H9 (cell line): ENCODE results near the gene TTBK1. TPM values are rescaled to one million over a fixed set of nuclear protein-coding genes. Genes with fewer than 3 reads are reported as not detected.

ENCODE experiments used
- DNase-seq: peaks from one replicate; pipeline ENCODE4 v3.0.0-alpha.2; 2017
- H2AFZ ChIP-seq: one replicate; pipeline ENCODE4 v1.6.1; 2013; ENCODE audit warnings: mild to moderate bottlenecking, low read length, control low read depth, moderate library complexity
- H2AK5ac ChIP-seq: 2 replicates; pipeline ENCODE4 v1.6.1; 2013; ENCODE audit warnings: low read length, control low read depth, mixed read lengths; ENCODE audit not compliant: insufficient read length
- H2BK120ac ChIP-seq: one replicate; pipeline ENCODE4 v1.6.1; 2013; ENCODE audit warnings: low read depth, mild to moderate bottlenecking, low read length, control low read depth, inconsistent platforms; ENCODE audit not compliant: poor library complexity, severe bottlenecking
- H2BK12ac ChIP-seq: 2 replicates; pipeline ENCODE4 v1.6.1; 2013; ENCODE audit warnings: low read length, control low read depth, mixed read lengths, low read depth; ENCODE audit not compliant: insufficient read length
- H2BK15ac ChIP-seq: 2 replicates; pipeline ENCODE4 v1.6.1; 2013; ENCODE audit warnings: low read depth, low read length, control low read depth
- H2BK20ac ChIP-seq: one replicate; pipeline ENCODE4 v1.6.1; 2013; ENCODE audit warnings: low read depth, mild to moderate bottlenecking, low read length, control low read depth, inconsistent platforms; ENCODE audit not compliant: poor library complexity, severe bottlenecking
- H2BK5ac ChIP-seq: 2 replicates; pipeline ENCODE4 v1.6.1; 2013; ENCODE audit warnings: low read length, control low read depth, mixed read lengths; ENCODE audit not compliant: insufficient read length
- H3K14ac ChIP-seq: 2 replicates; pipeline ENCODE4 v1.6.1; 2013; ENCODE audit warnings: low read length, control low read depth; ENCODE audit not compliant: insufficient read depth
- H3K18ac ChIP-seq: 2 replicates; pipeline ENCODE4 v1.6.1; 2013; ENCODE audit warnings: low read depth, mild to moderate bottlenecking, mixed read lengths, low read length, control low read depth; ENCODE audit not compliant: insufficient read length
- H3K23ac ChIP-seq: 2 replicates; pipeline ENCODE4 v1.6.1; 2013; ENCODE audit warnings: low read length, control low read depth, mixed read lengths, low read depth; ENCODE audit not compliant: insufficient read length
- H3K23me2 ChIP-seq: 2 replicates; pipeline ENCODE4 v1.6.1; 2013; ENCODE audit warnings: low read depth, mild to moderate bottlenecking, mixed read lengths, low read length, control low read depth; ENCODE audit not compliant: insufficient read length, poor library complexity, severe bottlenecking
- H3K27ac ChIP-seq: 2 replicates; pipeline ENCODE4 v1.5.1; 2013; ENCODE audit warnings: low read length, control low read depth, mixed read lengths, low read depth; ENCODE audit not compliant: insufficient read length
- H3K27me3 ChIP-seq: 2 replicates; pipeline ENCODE4 v1.6.1; 2013; ENCODE audit warnings: low read length, control low read depth, inconsistent platforms; ENCODE audit not compliant: insufficient read depth
- H3K4ac ChIP-seq: 2 replicates; pipeline ENCODE4 v1.6.1; 2013; ENCODE audit warnings: low read depth, mild to moderate bottlenecking, control low read depth, inconsistent platforms, low read length, moderate library complexity
- H3K4me1 ChIP-seq: 2 replicates; pipeline ENCODE4 v1.6.1; 2013; ENCODE audit warnings: low read length, control low read depth, inconsistent platforms; ENCODE audit not compliant: insufficient read depth
- H3K4me2 ChIP-seq: 2 replicates; pipeline ENCODE4 v1.6.1; 2013; ENCODE audit warnings: low read length, control low read depth, mixed read lengths; ENCODE audit not compliant: insufficient read length, insufficient read depth
- H3K56ac ChIP-seq: 2 replicates; pipeline ENCODE4 v1.6.1; 2013; ENCODE audit warnings: low read depth, mild to moderate bottlenecking, mixed read lengths, low read length, control low read depth; ENCODE audit not compliant: insufficient read length
- H3K79me1 ChIP-seq: 2 replicates; pipeline ENCODE4 v1.6.1; 2013; ENCODE audit warnings: low read depth, mild to moderate bottlenecking, moderate library complexity, low read length, control low read depth, inconsistent platforms; ENCODE audit not compliant: insufficient read depth, poor library complexity, severe bottlenecking
- H3K79me2 ChIP-seq: 2 replicates; pipeline ENCODE4 v1.6.1; 2013; ENCODE audit warnings: low read length, control low read depth, inconsistent platforms; ENCODE audit not compliant: insufficient read depth
- H3K9ac ChIP-seq: 2 replicates; pipeline ENCODE4 v1.6.1; 2013; ENCODE audit warnings: low read length, control low read depth, mixed read lengths; ENCODE audit not compliant: insufficient read length; ENCODE audit errors: extremely low read depth
- H3K9me3 ChIP-seq: one replicate; pipeline ENCODE4 v1.6.1; 2013; ENCODE audit warnings: low read depth, low read length, inconsistent platforms; ENCODE audit not compliant: control insufficient read depth
- H3T11ph ChIP-seq: one replicate; pipeline ENCODE4 v1.6.1; 2013; ENCODE audit warnings: mild to moderate bottlenecking, low read length, control low read depth, inconsistent platforms
- H4K20me1 ChIP-seq: one replicate; pipeline ENCODE4 v1.6.1; 2013; ENCODE audit not compliant: control insufficient read depth, insufficient read length, insufficient read depth
- H4K5ac ChIP-seq: 2 replicates; pipeline ENCODE4 v1.6.1; 2013; ENCODE audit warnings: low read depth, mild to moderate bottlenecking, mixed read lengths, low read length, control low read depth; ENCODE audit not compliant: insufficient read length
- H4K8ac ChIP-seq: replicated peaks from 2 replicates; pipeline ENCODE4 v1.6.1; 2013; ENCODE audit warnings: low read length, control low read depth, mixed read lengths, low read depth; ENCODE audit not compliant: insufficient read length
- H4K91ac ChIP-seq: 2 replicates; pipeline ENCODE4 v1.6.1; 2013; ENCODE audit warnings: low read depth, mild to moderate bottlenecking, moderate library complexity, mixed read lengths, low read length, control low read depth; ENCODE audit not compliant: insufficient read length
- H3K27ac Mint-ChIP-seq, 3 experiments: 2 replicates in 2 of 3; 3 replicates in 1 of 3; pipeline ENCODE4 v1.8.0; 2020 to 2021; ENCODE audit warnings: mixed read lengths in 3 of 3, mild to moderate bottlenecking in 1 of 3, moderate library complexity in 1 of 3
- H3K27me3 Mint-ChIP-seq: 2 replicates; pipeline ENCODE4 v1.8.0; 2021; ENCODE audit warnings: low read depth, mild to moderate bottlenecking, moderate library complexity, mixed read lengths
- H3K36me3 Mint-ChIP-seq, 3 experiments: 2 replicates in 2 of 3; 3 replicates in 1 of 3; pipeline ENCODE4 v1.8.0; 2020 to 2021; ENCODE audit warnings: low read depth in 3 of 3, mixed read lengths in 3 of 3; ENCODE audit not compliant: insufficient read depth in 1 of 3
- H3K4me1 Mint-ChIP-seq, 2 experiments: 2 replicates each; pipeline ENCODE4 v1.8.0; 2020; ENCODE audit warnings: mixed read lengths in 2 of 2
- H3K4me3 Mint-ChIP-seq, 2 experiments: 2 replicates in 1 of 2; 3 replicates in 1 of 2; pipeline ENCODE4 v1.8.0; 2020 to 2021; ENCODE audit warnings: mild to moderate bottlenecking in 2 of 2, mixed read lengths in 2 of 2, moderate library complexity in 1 of 2
- H3K9me3 Mint-ChIP-seq, 2 experiments: 2 replicates in 1 of 2; 3 replicates in 1 of 2; pipeline ENCODE4 v1.8.0; 2020; ENCODE audit warnings: mild to moderate bottlenecking in 2 of 2, mixed read lengths in 2 of 2, moderate library complexity in 1 of 2
- CTCF ChIP-seq: fragments of 200-600 bp; sonication (generic); conservative IDR thresholded peaks from 3 replicates; pipeline ENCODE4 v1.8.0; 2021; ENCODE audit warnings: antibody characterized with exemption, mild to moderate bottlenecking
- WGBS: extraction: QIAGEN DNeasy Blood & Tissue Kit; methylation state at CpG from one replicate; pipeline ENCODE4 v1.1.7; 2013; ENCODE audit warnings: missing lambda C conversion rate, low lambda C conversion rate, mixed read lengths; ENCODE audit not compliant: insufficient read length; ENCODE audit errors: extremely low coverage; 5-methylcytosine and 5-hydroxymethylcytosine counted together
- total RNA-seq: library from RNA; stranded (reverse); gene quantifications from 2 replicates; pipeline ENCODE4 v1.2.1, GENCODE V29; 2021

Gene TTBK1
- total RNA-seq, 1 experiment from 2014 or later = 1.6 TPM

GRCh38 chr6:43274127-43274915, 31.0 kb downstream of the TTBK1 start:
- TF ChIP-seq CTCF = no peak

More at GRCh38 chr6:43274127-43274915, 31.0 kb downstream of the TTBK1 start:
- Histone ChIP-seq H3K4me2 (peak overlapping the region; percentile 46), H3K4me1 (peaks cover 2% of the 10 kb centered on the region; the same call in 1 of the 2 replicates), H2BK20ac (no peak overlapping the region), H3K9me3 (no peaks in the 10 kb centered on the region), H3K79me1 (no peaks in the 10 kb centered on the region), H2AK5ac (no peak overlapping the region), H4K20me1 (no peaks in the 10 kb centered on the region), H3K18ac (no peak overlapping the region), H2BK5ac (no peak overlapping the region), H3K56ac (no peak overlapping the region), H3K23me2 (peaks cover 12% of the 10 kb centered on the region), H3K4ac (no peak overlapping the region), H4K5ac (no peak overlapping the region), H2BK12ac (no peak overlapping the region), H4K91ac (no peak overlapping the region), H2BK15ac (no peak overlapping the region), H3K27me3 (peaks cover 11% of the 10 kb centered on the region; the same call in 1 of the 2 replicates), H2BK120ac (no peak overlapping the region), H4K8ac (no peak overlapping the region), H3K14ac (no peak overlapping the region), H3T11ph (no peak overlapping the region), H3K23ac (no peak overlapping the region), H3K9ac (no peak overlapping the region), H3K27ac (no peak overlapping the region), H3K79me2 (no peaks in the 10 kb centered on the region), H2AFZ (no peak overlapping the region)
- Mint-ChIP-seq H3K27ac (no peak overlapping the region), H3K4me3 (peak overlapping the region; percentile 70 to 90), H3K27me3 (peaks cover 78% of the 10 kb centered on the region), H3K9me3 (no peaks in the 10 kb centered on the region), H3K36me3 (no peaks in the 10 kb centered on the region; a peak in 1 of 7 replicates), H3K4me1 (peaks cover 40 to 55% of the 10 kb centered on the region in 2 experiments)
- WGBS = no CpG with 5 or more reads among the region's 10 CpGs
- DNase-seq = no peak
